Measurements from ENCODE around the gene RAB34. TPM values are rescaled to one million over a fixed set of nuclear protein-coding genes. Genes with fewer than 3 reads are reported as not detected.
"Not testable (repeated sequence)": the region's sequence is repeated elsewhere in the genome, so short reads cannot be mapped to it uniquely, and the experiment has no call there.

RAB34 gene
- total and polyA plus RNA-seq, 9 of the 15 experiments (the other 6 are each of a cell fraction or from before 2014, with no cell fraction given): 0.07 to 3.8 (median 0.46) TPM; not detected in 1

- BruUV-seq (replicated peaks): not testable (repeated sequence)
These were observed 3.3 kb upstream of the RAB34 start for GRCh38 chr17:28720997-28721329.

More at GRCh38 chr17:28720997-28721329, 3.3 kb upstream of the RAB34 start:
- H3K9me1 ChIP-seq (ENCODE audit: control insufficient read depth, insufficient read depth, low read length); ATAC-seq; H2AFZ ChIP-seq (ENCODE audit: low read depth, low read length); H3K27me3 ChIP-seq (ENCODE audit: control insufficient read depth in 2 of 2, insufficient read depth in 2 of 2, low read length in 2 of 2); H3K9me3 ChIP-seq (replicated peaks; ENCODE audit: control insufficient read depth, insufficient read depth, low read depth, low read length); FAIRE-seq; in situ Hi-C loops (cut with MboI); TF ChIP-seq PBX2 (CRISPR knock-in tag; IDR thresholded peaks at IDR 0.05; ENCODE audit: low read depth): not testable (repeated sequence)
- Histone ChIP-seq H4K20me1 (replicated peaks; ENCODE audit: control insufficient read depth, insufficient read depth, low read length) (peaks cover 48% of the 10 kb centered on the region), H3K4me3 (peak overlapping the region; percentile 75), H3K4me2 (ENCODE audit: insufficient read depth, low read length) (peak overlapping the region; percentile 96), H3K27ac (ENCODE audit: extremely low read depth, low read depth, low read length) (peak overlapping the region; percentile 95), H3K36me3 (ENCODE audit: control insufficient read depth, insufficient read depth, low read length) (peaks cover 56% of the 10 kb centered on the region), H3K4me1 (replicated peaks in 1 of 2; ENCODE audit: control insufficient read depth in 2 of 2, insufficient read depth in 2 of 2, low read length in 2 of 2) (peaks cover 46 to 53% of the 10 kb centered on the region in 2 experiments), H3K79me2 (ENCODE audit: control insufficient read depth, insufficient read depth, low read length) (peaks cover 71% of the 10 kb centered on the region), H3K9ac (ENCODE audit: insufficient read depth in 1 of 2, low read depth in 2 of 2, low read length in 2 of 2) (peak overlapping the region; percentile 97 to 100)
- ChIA-PET CTCF (ENCODE audit: low intra/inter-chr PET ratio) (interaction anchor here (1.2 to 2.1 kb wide), 2 partner anchors 29 to 31 kb away, joined by 3 to 10 read pairs; no protein-coding TSS in a partner anchor), POLR2A (interaction anchor here (0.6 to 11.1 kb wide), 12 partner anchors 11 to 144 kb away, joined by 3 to 367 read pairs (median 4); partner anchors contain the start of genes ALDOC, PROCA1 and TRAF4)
- peak in 1 of 4 experiments; percentile 48 for DNase-seq (ENCODE audit: extremely low read depth in 1 of 4, low spot score in 3 of 4)
- 1% methylated on average over 19 of the region's 19 CpGs for WGBS (ENCODE audit: insufficient coverage, low coverage, missing lambda C conversion rate)
- TF ChIP-seq BCOR (IDR thresholded peaks at IDR 0.05) (0 out of 2 replicates have a peak, but pooled peaks have one; percentile 29), RBBP5 (IDR thresholded peaks at IDR 0.05; ENCODE audit: borderline replicate concordance, insufficient read depth, low read length, poor library complexity, severe bottlenecking) (peak; percentile 47), TAF7 (tag; IDR thresholded peaks at IDR 0.05) (0 out of 2 replicates have a peak, but pooled peaks have one; percentile 9), POLR2B (IDR thresholded peaks at IDR 0.05; ENCODE audit: low read depth, partially characterized antibody) (peak; percentile 12), POLR2G (IDR thresholded peaks at IDR 0.05; ENCODE audit: low read depth, low read length) (peak; percentile 58; the same call in 1 of the 2 replicates), PBX2 (tag; conservative IDR thresholded peaks at IDR 0.05; ENCODE audit: low read depth) (0 out of 2 replicates have a peak, but pooled peaks have one; percentile 3)
- TF ChIP-seq, protein P1, sequence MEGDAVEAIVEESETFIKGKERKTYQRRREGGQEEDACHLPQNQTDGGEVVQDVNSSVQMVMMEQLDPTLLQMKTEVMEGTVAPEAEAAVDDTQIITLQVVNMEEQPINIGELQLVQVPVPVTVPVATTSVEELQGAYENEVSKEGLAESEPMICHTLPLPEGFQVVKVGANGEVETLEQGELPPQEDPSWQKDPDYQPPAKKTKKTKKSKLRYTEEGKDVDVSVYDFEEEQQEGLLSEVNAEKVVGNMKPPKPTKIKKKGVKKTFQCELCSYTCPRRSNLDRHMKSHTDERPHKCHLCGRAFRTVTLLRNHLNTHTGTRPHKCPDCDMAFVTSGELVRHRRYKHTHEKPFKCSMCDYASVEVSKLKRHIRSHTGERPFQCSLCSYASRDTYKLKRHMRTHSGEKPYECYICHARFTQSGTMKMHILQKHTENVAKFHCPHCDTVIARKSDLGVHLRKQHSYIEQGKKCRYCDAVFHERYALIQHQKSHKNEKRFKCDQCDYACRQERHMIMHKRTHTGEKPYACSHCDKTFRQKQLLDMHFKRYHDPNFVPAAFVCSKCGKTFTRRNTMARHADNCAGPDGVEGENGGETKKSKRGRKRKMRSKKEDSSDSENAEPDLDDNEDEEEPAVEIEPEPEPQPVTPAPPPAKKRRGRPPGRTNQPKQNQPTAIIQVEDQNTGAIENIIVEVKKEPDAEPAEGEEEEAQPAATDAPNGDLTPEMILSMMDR (IDR thresholded peaks at IDR 0.05 in 2 of 3, conservative IDR thresholded peaks at IDR 0.05 in 1 of 3; ENCODE audit: insufficient read depth in 2 of 3, low read depth in 1 of 3, low read length in 3 of 3): 0 out of 6 replicates have a peak, but pooled peaks of 1 of the 3 experiments have one; percentile 16
- intact Hi-C loops (cut with micrococcal nuclease): loop anchor here (10.0 kb wide), 1 partner anchor 394 kb away; no protein-coding TSS in a partner anchor
